GM13977 (cell line): ENCODE data around the gene LMNB1.

Experiments used
- DNase-seq: peaks from one replicate; pipeline ENCODE4 v3.0.0; 2012; ENCODE audit warnings: low spot score
- CTCF ChIP-seq: IDR thresholded peaks from 2 replicates; pipeline ENCODE4 v1.5.1; 2012; ENCODE audit warnings: mild to moderate bottlenecking, control low read depth; ENCODE audit not compliant: insufficient read depth; ENCODE audit errors: extremely low read depth, missing control alignments
- in situ Hi-C: fragments of 300-500 bp; cut with MboI; formaldehyde crosslinking; loops from one replicate; pipeline ENCODE4 v1.12.0; 2022; ENCODE audit warnings: low sequenced_read_pairs, low pct_unique_long_range_greater_than_20kb, mixed read lengths, inconsistent platforms; ENCODE audit not compliant: unreplicated experiment

Gene LMNB1

GRCh38 chr5:126866851-126867636 is 90.1 kb downstream of the LMNB1 start:
- in situ Hi-C loops = loop anchor here (25.0 kb wide), 1 partner anchor 445 kb away; no protein-coding TSS in a partner anchor
- TF ChIP-seq CTCF = no peak
- no peak for DNase-seq

DNA sequence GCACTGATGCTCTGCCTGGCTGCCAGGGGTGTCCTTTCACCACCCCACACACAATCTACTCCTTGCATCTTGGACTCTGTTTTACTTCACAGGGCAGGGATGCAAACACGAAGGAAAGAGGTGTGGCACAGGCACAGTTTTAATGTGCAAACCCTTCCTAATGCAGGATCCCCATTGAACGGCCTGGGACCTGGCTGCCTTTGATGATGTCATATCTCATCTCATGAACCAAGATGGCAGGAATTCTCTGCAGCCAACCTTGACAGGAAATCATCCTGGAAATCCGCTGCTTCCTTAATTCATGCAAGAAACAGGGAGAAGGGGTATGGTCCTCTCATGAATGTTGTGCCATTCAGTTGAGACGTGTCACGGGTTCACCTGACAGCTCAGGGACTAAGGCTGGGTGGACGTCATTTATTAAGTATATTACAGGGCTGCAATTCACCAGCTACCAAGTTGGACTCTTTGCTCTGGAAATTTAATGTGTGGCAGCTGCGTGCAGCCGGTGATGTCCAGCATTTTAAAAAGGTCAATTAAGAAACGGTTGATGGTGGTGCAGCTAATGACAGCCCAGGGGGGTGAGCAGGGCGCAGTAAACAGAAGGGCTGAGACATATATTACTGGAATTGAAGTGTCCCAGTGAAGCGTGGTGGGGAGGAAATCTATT is 91.5 kb downstream of the LMNB1 start:
- DNase-seq = no peak
- in situ Hi-C loops = loop anchor here (25.0 kb wide), 1 partner anchor 444 kb away; no protein-coding TSS in a partner anchor

DNA sequence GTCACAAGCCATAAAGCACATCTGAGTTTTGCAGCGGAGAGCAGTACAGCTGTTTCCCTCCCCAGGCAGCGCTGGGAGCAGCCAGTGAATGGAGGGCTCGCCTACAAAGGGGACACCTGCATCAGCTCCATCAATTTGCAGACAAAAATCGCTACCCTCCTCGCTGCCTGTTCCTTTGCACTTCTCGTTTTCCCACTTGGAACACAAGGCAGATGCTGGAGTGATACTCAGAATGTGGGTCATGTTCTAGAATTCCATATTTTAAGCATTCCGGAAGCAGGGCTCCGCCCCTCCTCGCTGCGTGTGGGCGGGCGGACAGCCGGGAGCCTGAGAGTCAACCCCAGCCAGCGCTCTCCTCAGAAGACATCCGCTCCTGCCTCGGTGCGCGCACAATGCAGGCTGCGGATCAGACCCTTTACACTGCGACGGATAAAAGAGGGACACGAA is 92.1 kb downstream of the LMNB1 start:
- TF ChIP-seq CTCF = no peak
- in situ Hi-C loops = loop anchor here (25.0 kb wide), 1 partner anchor 443 kb away; no protein-coding TSS in a partner anchor
- DNase-seq = peak; percentile 40

More for the DNA sequence above, 91.5 kb downstream of the LMNB1 start:
- no peak for TF ChIP-seq CTCF

GRCh38 chr5:126871441-126871840 is 94.5 kb downstream of the LMNB1 start:
- in situ Hi-C loops = loop anchor here (25.0 kb wide), 1 partner anchor 441 kb away; no protein-coding TSS in a partner anchor
- DNase-seq = no peak
- TF ChIP-seq CTCF = no peak

GRCh38 chr5:126872561-126873354 is 95.8 kb downstream of the LMNB1 start:
- TF ChIP-seq CTCF = no peak
- in situ Hi-C loops = loop anchor here (25.0 kb wide), 1 partner anchor 440 kb away; no protein-coding TSS in a partner anchor
- DNase-seq = no peak

GRCh38 chr5:126875303-126875785 is 98.4 kb downstream of the LMNB1 start:
- no peak for DNase-seq
- in situ Hi-C loops = no loop called here
- TF ChIP-seq CTCF = no peak
